HL-60 (cell line): ENCODE measurements around the gene ATP6V1E1.

Experiments used
- DNase-seq, 2 experiments: peaks; one replicate each; pipeline ENCODE4 v3.0.0-alpha.2; 2010 to 2020; ENCODE audit warnings: low read depth in 1 of 2, low spot score in 1 of 2
- H3K27ac ChIP-seq: fragments of 250-450 bp; sonication (Bioruptor Pico); replicated peaks from 2 replicates; pipeline ENCODE4 v1.5.1; 2020; ENCODE audit warnings: mild to moderate bottlenecking, moderate library complexity
- H3K27me3 ChIP-seq: fragments of 250-450 bp; sonication (Bioruptor Pico); 2 replicates; pipeline ENCODE4 v1.5.1; 2021; ENCODE audit warnings: mild to moderate bottlenecking, moderate library complexity; ENCODE audit not compliant: insufficient read depth, poor library complexity, severe bottlenecking
- H3K4me3 ChIP-seq: replicated peaks from 2 replicates; pipeline ENCODE4 v1.5.1; 2011; ENCODE audit warnings: mild to moderate bottlenecking, control low read depth, low read length; ENCODE audit not compliant: insufficient read depth
- CTCF ChIP-seq: IDR thresholded peaks from one replicate; pipeline ENCODE4 v1.5.1; 2011; ENCODE audit warnings: low read length, control low read depth, inconsistent platforms; ENCODE audit not compliant: insufficient read depth
- GABPA ChIP-seq: IDR thresholded peaks from 2 replicates; pipeline ENCODE4 v1.6.1; 2012; ENCODE audit warnings: low read depth
- POLR2AphosphoS5 ChIP-seq: IDR thresholded peaks from 2 replicates; pipeline ENCODE4 v1.6.1; 2012; ENCODE audit warnings: low read depth
- SPI1 ChIP-seq: IDR thresholded peaks from 2 replicates; pipeline ENCODE4 v1.6.1; 2012; ENCODE audit warnings: low read depth, mild to moderate bottlenecking, borderline replicate concordance
- TF ChIP-seq, protein P1 (sequence below): IDR thresholded peaks from 2 replicates; pipeline ENCODE4 v1.6.1; 2012; ENCODE audit warnings: low read depth; ENCODE audit not compliant: insufficient replicate concordance

Gene ATP6V1E1

DNA sequence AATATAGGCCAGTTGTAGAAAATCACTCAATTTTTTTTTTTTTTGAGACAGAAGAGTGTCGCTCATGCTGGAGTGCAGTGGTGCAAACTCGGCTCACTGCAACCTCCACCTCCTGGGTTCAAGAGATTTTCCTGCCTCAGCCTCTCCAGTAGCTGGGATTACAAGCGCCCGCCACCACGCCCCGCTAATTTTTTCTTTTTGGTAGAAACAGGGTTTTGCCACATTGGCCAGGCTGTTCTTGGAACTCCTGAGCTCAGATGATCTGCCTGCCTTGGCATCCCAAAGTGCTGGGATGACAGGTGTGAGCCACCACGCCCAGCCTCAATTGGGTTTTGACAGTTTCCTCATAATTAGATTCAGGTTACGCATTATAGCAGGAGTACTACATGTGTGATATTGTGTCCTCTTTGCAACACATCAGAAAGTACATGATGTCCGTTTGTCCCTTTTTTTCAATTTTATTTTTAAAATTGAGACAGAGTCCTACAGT lies 2.6 kb upstream of the ATP6V1E1 start:
- H3K27me3 ChIP-seq: no peaks in the 10 kb centered on the region
- no peak for DNase-seq
- TF ChIP-seq SPI1: no peak
- TF ChIP-seq GABPA: no peak
- no peak overlapping the region for H3K27ac ChIP-seq
- no peak overlapping the region for H3K4me3 ChIP-seq

- TF ChIP-seq, protein P1, sequence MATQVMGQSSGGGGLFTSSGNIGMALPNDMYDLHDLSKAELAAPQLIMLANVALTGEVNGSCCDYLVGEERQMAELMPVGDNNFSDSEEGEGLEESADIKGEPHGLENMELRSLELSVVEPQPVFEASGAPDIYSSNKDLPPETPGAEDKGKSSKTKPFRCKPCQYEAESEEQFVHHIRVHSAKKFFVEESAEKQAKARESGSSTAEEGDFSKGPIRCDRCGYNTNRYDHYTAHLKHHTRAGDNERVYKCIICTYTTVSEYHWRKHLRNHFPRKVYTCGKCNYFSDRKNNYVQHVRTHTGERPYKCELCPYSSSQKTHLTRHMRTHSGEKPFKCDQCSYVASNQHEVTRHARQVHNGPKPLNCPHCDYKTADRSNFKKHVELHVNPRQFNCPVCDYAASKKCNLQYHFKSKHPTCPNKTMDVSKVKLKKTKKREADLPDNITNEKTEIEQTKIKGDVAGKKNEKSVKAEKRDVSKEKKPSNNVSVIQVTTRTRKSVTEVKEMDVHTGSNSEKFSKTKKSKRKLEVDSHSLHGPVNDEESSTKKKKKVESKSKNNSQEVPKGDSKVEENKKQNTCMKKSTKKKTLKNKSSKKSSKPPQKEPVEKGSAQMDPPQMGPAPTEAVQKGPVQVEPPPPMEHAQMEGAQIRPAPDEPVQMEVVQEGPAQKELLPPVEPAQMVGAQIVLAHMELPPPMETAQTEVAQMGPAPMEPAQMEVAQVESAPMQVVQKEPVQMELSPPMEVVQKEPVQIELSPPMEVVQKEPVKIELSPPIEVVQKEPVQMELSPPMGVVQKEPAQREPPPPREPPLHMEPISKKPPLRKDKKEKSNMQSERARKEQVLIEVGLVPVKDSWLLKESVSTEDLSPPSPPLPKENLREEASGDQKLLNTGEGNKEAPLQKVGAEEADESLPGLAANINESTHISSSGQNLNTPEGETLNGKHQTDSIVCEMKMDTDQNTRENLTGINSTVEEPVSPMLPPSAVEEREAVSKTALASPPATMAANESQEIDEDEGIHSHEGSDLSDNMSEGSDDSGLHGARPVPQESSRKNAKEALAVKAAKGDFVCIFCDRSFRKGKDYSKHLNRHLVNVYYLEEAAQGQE: no peak
- TF ChIP-seq SPI1 (peak; percentile 71; the same call in 1 of the 2 replicates), POLR2AphosphoS5 (no peak), CTCF (no peak)
- H3K27me3 ChIP-seq: no peaks in the 10 kb centered on the region
- peak overlapping the region; percentile 88 for H3K27ac ChIP-seq
- no peak overlapping the region; the same call in 1 of the 2 replicates for H3K4me3 ChIP-seq
- DNase-seq: peak; percentile 34 to 36
Measured at GRCh38 chr22:17629641-17630040, 1.1 kb upstream of the ATP6V1E1 start.

- H3K27ac ChIP-seq: peak overlapping the region; percentile 88
- DNase-seq: peak; percentile 17 to 44
- H3K4me3 ChIP-seq: peak overlapping the region; percentile 99
- no peaks in the 10 kb centered on the region for H3K27me3 ChIP-seq
- TF ChIP-seq CTCF: no peak
- TF ChIP-seq, protein P1: no peak
Measured at GRCh38 chr22:17629173-17629489, 582 bp upstream of the ATP6V1E1 start.

GRCh38 chr22:17627961-17628405 lies 566 bp downstream of the ATP6V1E1 start:
- Histone ChIP-seq H3K27me3 (no peaks in the 10 kb centered on the region), H3K4me3 (peak overlapping the region; percentile 99), H3K27ac (peak overlapping the region; percentile 88)
- DNase-seq: no peak
- TF ChIP-seq CTCF (no peak), GABPA (no peak), POLR2AphosphoS5 (no peak), SPI1 (no peak)
- TF ChIP-seq, protein P1: no peak
